K562 (cell line): ENCODE measurements around the gene DNAJB14. TPM values are rescaled to one million over a fixed set of nuclear protein-coding genes. Genes with fewer than 3 reads are reported as not detected.

ENCODE experiments used
- BRD4 ChIP-seq: fragments of 200-600 bp; sonication (generic); IDR thresholded peaks from 2 replicates; pipeline ENCODE4 v1.6.1; 2017; ENCODE audit warnings: inconsistent platforms
- CEBPB ChIP-seq: fragments of 450-650 bp; IDR thresholded peaks from 2 replicates; pipeline ENCODE4 v1.6.1; 2016; ENCODE audit warnings: missing genetic modification characterization, missing compliant biosample characterization
- ESRRA ChIP-seq: fragments of 450-650 bp; IDR thresholded peaks from 2 replicates; pipeline ENCODE4 v1.6.1; 2014; ENCODE audit warnings: low read depth, mild to moderate bottlenecking, moderate library complexity, borderline replicate concordance
- KLF10 ChIP-seq: fragments of 250-450 bp; sonication (Bioruptor Pico); IDR thresholded peaks from 2 replicates; pipeline ENCODE4 v1.6.1; 2021; ENCODE audit warnings: matching md5 sums
- LARP7 ChIP-seq: fragments of 450-650 bp; IDR thresholded peaks from 2 replicates; pipeline ENCODE4 v1.6.1; 2016
- NFE2L1 ChIP-seq: fragments of 450-650 bp; IDR thresholded peaks from 2 replicates; pipeline ENCODE4 v1.6.1; 2016; ENCODE audit warnings: missing genetic modification characterization, low read depth, mild to moderate bottlenecking, missing compliant biosample characterization, moderate library complexity, borderline replicate concordance
- NFIC ChIP-seq: fragments of 450-650 bp; IDR thresholded peaks from 2 replicates; pipeline ENCODE4 v1.6.1; 2017; ENCODE audit warnings: mild to moderate bottlenecking, inconsistent platforms
- RBM14 ChIP-seq: fragments of 200-400 bp; formaldehyde crosslinking; IDR thresholded peaks from 2 replicates; pipeline ENCODE4 v1.6.1; 2018; ENCODE audit warnings: low read depth, mild to moderate bottlenecking, low read length, moderate library complexity, borderline replicate concordance; ENCODE audit not compliant: insufficient read depth
- TAF7 ChIP-seq: fragments of 450-650 bp; IDR thresholded peaks from 2 replicates; pipeline ENCODE4 v1.6.1; 2016; ENCODE audit warnings: missing genetic modification characterization, missing compliant biosample characterization
- TRIM28 ChIP-seq: fragments of 450-650 bp; IDR thresholded peaks from 2 replicates; pipeline ENCODE4 v1.6.1; 2017
- ZEB2 ChIP-seq: fragments of 450-650 bp; IDR thresholded peaks from 2 replicates; pipeline ENCODE4 v1.6.1; 2016
- ZFPM2 ChIP-seq: fragments of 250-450 bp; sonication (Bioruptor Pico); IDR thresholded peaks from 2 replicates; pipeline ENCODE4 v1.5.1; 2022; ENCODE audit warnings: mild to moderate bottlenecking
- ZNF354B ChIP-seq: fragments of 250-450 bp; sonication (Bioruptor Pico); IDR thresholded peaks from 2 replicates; pipeline ENCODE4 v1.4.0; 2020
- ZNF431 ChIP-seq: sonication (generic); formaldehyde crosslinking; IDR thresholded peaks from 2 replicates; pipeline ENCODE4 v1.8.0; 2022; ENCODE audit warnings: mild to moderate bottlenecking, missing genetic modification reagents
- ZNF589 ChIP-seq: fragments of 200-800 bp; sonication (Bioruptor generic); IDR thresholded peaks from 2 replicates; pipeline ENCODE4 v1.6.1; 2016; ENCODE audit warnings: low read depth, missing genetic modification characterization, missing compliant biosample characterization
- ZNF696 ChIP-seq: fragments of 250-450 bp; sonication (Bioruptor Pico); conservative IDR thresholded peaks from 2 replicates; pipeline ENCODE4 v1.4.0; 2020; ENCODE audit warnings: mild to moderate bottlenecking, moderate library complexity
- ZNF79 ChIP-seq: fragments of 250-450 bp; sonication (Bioruptor Pico); IDR thresholded peaks from 2 replicates; pipeline ENCODE4 v1.4.0; 2020; ENCODE audit warnings: low read depth, mild to moderate bottlenecking, moderate library complexity
- ZNF830 ChIP-seq: fragments of 250-450 bp; sonication (Bioruptor Pico); IDR thresholded peaks from 2 replicates; pipeline ENCODE4 v1.5.0; 2021; ENCODE audit warnings: mild to moderate bottlenecking
- polyA plus RNA-seq, 8 experiments: library from polyadenylated mRNA; depleted of rRNA in 4 of 8; stranded (reverse) in 5 of 8; unstranded in 3 of 8; fragments of >200 nt; fragmentation: Nextera tagmentation in 2 of 8; fragmentation: Illumina TruSeq in 1 of 8; extraction: Ambion mirVana in 2 of 8; extraction: Trizol in 1 of 8; gene quantifications; 2 replicates each; pipeline versions ENCODE4 v1.2.1 to v1.2.3, GENCODE V29; 2011 to 2014; ENCODE audit warnings: inconsistent platforms in 1 of 8, missing spikeins in 1 of 8
- total RNA-seq, 7 experiments: library from RNA; depleted of rRNA in 6 of 7; stranded (reverse); fragments of >200 nt in 6 of 7; fragmentation: Illumina TruSeq in 2 of 7; extraction: Trizol in 2 of 7; gene quantifications; 2 replicates each; pipeline versions ENCODE4 v1.2.1 to v1.2.3, GENCODE V29; 2011 to 2021; ENCODE audit warnings: low replicate concordance in 1 of 7
- TF ChIP-seq, protein P1 (sequence below): sonication (generic); formaldehyde crosslinking; IDR thresholded peaks from 2 replicates; pipeline ENCODE4 v1.8.1; 2023; ENCODE audit warnings: missing genetic modification reagents, mild to moderate bottlenecking, borderline replicate concordance
- TF ChIP-seq, protein P2 (sequence below): fragments of 250-450 bp; sonication (Bioruptor Pico); IDR thresholded peaks from 2 replicates; pipeline ENCODE4 v1.8.0; 2021; ENCODE audit warnings: moderate library complexity, mild to moderate bottlenecking, inconsistent platforms
- TF ChIP-seq, protein P3 (sequence below): fragments of 450-650 bp; IDR thresholded peaks from 2 replicates; pipeline ENCODE4 v1.6.1; 2017; ENCODE audit warnings: mild to moderate bottlenecking, moderate library complexity

DNAJB14 gene
- total and polyA plus RNA-seq, 9 of the 15 experiments (the other 6 are each of a cell fraction or from before 2014, with no cell fraction given) = 5.5 to 28.0 (median 12.7) TPM

DNA sequence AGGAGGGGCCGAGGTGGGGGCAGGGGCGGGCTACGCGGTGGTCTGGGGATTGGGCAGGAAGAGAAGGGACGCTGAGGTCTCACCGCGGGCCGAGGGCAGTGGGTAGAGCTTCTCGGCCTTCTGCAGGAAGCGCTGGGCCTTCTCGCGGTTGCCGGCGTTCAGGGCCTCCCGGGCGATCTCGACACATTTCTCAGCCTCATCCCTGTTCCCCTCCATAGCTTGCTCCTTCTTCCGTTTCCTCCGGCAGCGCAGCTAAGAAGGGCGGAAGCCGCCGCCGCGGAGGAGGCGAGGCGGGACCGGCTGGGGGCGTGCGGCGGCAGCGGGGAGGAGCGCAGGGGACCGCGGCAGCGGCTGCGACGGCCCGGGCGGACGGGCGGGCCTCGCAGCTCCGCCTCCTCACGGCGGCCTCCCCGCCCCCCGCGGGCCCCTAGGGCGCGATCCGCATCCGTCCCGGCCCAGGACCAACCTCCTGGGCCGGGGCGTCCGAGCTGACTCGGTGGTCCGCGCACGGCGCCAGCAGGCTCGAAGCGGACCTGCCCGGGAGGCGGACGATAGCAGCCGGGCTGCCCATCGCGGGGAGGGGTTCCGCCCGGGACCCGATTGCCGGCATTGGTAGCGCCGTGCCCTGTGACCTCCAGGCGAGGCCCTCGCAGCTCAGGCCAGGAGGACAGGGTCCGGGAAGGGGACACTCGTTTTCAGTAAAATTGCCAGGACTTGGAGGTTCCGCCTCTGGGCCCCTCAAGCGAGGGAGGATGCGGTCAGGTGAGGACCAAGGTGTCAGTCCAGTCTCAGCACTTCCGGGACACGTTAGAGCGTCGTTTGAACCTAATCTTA, at the start of gene DNAJB14 (continued):
- TF ChIP-seq LARP7 (no peak), ZNF354B (CRISPR knock-in tag) (no peak), ZNF830 (CRISPR knock-in tag) (peak; percentile 80; the same call in 1 of the 2 replicates), CEBPB (tag) (no peak), ZFPM2 (CRISPR knock-in tag) (peak; percentile 17; the same call in 1 of the 2 replicates), TRIM28 (no peak), ZEB2 (peak; percentile 52; the same call in 1 of the 2 replicates), ZNF696 (CRISPR knock-in tag) (peak; percentile 34; the same call in 1 of the 2 replicates), RBM14 (no peak), TAF7 (tag) (no peak), BRD4 (no peak), ZNF589 (no peak), ZNF431 (CRISPR knock-in tag) (no peak; the same call in 1 of the 2 replicates), ZNF79 (CRISPR knock-in tag) (no peak), ESRRA (peak; percentile 43; the same call in 1 of the 2 replicates), KLF10 (CRISPR knock-in tag) (peak; percentile 82), NFIC (no peak), NFE2L1 (tag) (no peak)
- TF ChIP-seq, protein P1, sequence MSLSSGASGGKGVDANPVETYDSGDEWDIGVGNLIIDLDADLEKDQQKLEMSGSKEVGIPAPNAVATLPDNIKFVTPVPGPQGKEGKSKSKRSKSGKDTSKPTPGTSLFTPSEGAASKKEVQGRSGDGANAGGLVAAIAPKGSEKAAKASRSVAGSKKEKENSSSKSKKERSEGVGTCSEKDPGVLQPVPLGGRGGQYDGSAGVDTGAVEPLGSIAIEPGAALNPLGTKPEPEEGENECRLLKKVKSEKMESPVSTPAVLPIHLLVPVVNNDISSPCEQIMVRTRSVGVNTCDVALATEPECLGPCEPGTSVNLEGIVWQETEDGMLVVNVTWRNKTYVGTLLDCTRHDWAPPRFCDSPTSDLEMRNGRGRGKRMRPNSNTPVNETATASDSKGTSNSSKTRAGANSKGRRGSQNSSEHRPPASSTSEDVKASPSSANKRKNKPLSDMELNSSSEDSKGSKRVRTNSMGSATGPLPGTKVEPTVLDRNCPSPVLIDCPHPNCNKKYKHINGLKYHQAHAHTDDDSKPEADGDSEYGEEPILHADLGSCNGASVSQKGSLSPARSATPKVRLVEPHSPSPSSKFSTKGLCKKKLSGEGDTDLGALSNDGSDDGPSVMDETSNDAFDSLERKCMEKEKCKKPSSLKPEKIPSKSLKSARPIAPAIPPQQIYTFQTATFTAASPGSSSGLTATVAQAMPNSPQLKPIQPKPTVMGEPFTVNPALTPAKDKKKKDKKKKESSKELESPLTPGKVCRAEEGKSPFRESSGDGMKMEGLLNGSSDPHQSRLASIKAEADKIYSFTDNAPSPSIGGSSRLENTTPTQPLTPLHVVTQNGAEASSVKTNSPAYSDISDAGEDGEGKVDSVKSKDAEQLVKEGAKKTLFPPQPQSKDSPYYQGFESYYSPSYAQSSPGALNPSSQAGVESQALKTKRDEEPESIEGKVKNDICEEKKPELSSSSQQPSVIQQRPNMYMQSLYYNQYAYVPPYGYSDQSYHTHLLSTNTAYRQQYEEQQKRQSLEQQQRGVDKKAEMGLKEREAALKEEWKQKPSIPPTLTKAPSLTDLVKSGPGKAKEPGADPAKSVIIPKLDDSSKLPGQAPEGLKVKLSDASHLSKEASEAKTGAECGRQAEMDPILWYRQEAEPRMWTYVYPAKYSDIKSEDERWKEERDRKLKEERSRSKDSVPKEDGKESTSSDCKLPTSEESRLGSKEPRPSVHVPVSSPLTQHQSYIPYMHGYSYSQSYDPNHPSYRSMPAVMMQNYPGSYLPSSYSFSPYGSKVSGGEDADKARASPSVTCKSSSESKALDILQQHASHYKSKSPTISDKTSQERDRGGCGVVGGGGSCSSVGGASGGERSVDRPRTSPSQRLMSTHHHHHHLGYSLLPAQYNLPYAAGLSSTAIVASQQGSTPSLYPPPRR (CRISPR knock-in tag) = no peak
- TF ChIP-seq, protein P2, sequence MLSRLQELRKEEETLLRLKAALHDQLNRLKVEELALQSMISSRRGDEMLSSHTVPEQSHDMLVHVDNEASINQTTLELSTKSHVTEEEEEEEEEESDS (CRISPR knock-in tag) = no peak
- TF ChIP-seq, protein P3, sequence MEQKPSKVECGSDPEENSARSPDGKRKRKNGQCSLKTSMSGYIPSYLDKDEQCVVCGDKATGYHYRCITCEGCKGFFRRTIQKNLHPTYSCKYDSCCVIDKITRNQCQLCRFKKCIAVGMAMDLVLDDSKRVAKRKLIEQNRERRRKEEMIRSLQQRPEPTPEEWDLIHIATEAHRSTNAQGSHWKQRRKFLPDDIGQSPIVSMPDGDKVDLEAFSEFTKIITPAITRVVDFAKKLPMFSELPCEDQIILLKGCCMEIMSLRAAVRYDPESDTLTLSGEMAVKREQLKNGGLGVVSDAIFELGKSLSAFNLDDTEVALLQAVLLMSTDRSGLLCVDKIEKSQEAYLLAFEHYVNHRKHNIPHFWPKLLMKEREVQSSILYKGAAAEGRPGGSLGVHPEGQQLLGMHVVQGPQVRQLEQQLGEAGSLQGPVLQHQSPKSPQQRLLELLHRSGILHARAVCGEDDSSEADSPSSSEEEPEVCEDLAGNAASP = no peak
